HG02870 (cell line): ENCODE measurements around the gene TRPV5.

Experiments used
- ATAC-seq: cut with Tn5 transposase; IDR thresholded peaks from one replicate; pipeline ENCODE4 v1.9.1; 2021; ENCODE audit warnings: mild to moderate bottlenecking, moderate library complexity; ENCODE audit not compliant: unreplicated experiment

The TRPV5 gene

DNA sequence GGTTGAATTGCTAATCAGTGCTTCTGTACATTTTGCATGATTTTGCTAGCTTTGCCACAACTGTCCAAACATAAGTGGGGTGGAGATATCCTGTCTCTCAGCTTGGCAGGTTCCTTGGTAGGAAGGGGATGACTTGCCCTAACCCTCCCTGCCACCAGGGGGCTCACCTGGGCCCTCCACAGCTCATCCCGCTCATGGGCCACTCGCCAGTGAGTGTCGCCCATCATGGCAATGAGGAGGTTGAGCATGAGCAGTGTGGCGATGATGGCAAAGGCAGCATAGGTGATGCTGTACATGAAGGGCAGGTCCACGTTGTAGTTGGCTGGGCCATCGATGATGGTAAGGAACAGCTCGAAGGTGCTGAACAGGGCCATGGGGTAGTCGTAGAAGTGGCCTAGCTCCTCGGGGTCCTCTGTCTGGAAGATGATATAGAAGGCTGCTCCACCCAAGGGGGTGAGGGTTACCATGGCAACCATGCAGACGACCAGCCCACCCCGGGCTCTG lies 60.2 kb downstream of the TRPV5 start:
- ATAC-seq: peak; percentile 80

DNA sequence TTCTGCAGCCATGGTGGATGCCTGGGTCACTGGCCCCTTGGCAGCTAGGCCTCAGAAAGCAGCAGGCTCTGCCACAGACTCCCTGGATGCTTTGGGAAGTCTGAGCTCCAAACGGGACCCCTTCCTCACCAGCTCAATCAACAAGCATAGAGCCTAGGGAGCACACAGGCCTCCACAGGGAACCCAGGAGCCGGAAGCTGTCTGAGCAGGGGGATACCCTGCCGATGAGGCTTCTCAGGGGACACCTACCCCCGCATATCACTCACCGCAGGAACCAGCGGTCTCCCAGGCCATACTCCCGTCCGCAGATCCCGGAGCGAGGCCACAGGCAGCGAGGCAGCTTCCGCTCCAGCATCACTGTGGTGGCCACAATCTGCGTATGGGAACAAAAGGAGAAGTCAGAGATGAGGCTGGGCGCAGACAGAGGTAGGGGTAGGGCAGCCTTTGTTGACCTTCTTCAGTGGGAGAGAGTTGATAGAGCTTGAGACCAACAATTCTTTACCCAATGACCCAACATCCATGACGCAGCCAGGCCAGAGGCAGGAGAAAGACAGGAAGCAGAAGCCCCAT lies 61.4 kb downstream of the TRPV5 start:
- no peak for ATAC-seq

DNA sequence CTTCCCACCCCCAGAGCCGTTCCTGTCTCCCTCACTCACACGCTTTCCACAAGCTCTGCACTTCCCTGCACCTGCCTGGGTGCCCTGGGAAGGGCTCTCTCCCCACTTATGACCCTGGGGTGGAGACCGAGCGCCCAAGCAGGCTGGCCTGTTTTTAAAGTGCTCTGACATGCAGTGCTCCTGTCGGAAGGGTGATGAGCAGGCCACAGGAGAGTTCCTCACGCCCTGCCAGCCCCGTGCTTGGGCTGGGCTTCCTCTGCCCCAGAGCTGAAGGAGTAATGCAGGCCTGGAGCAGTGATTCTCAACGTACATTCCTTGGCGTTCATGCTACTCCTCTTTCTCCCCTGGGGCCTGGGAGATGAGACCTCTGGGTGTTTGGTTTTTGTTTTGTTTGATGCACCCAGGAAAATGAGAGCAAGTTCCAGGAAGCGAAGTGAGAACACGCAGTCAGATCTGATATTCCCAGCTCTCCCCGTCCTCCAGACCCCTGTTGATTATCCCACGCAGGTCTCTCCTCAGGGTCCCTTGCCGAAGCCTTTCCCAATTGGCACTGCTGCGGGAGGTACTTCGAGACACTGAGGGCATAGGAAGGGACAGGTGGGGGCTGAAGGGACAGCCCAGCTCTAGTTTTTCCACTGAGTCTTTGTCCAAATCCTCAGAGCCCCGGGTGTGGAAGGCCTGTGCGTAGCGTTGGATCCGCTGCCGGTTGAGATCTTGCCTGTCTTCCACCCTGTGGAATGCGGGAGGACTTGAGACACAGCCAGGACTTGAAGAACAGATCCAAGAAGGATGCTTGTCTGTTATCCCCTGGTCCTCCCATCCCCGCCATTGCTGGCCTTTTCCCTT lies 62.1 kb downstream of the TRPV5 start:
- no peak for ATAC-seq

DNA sequence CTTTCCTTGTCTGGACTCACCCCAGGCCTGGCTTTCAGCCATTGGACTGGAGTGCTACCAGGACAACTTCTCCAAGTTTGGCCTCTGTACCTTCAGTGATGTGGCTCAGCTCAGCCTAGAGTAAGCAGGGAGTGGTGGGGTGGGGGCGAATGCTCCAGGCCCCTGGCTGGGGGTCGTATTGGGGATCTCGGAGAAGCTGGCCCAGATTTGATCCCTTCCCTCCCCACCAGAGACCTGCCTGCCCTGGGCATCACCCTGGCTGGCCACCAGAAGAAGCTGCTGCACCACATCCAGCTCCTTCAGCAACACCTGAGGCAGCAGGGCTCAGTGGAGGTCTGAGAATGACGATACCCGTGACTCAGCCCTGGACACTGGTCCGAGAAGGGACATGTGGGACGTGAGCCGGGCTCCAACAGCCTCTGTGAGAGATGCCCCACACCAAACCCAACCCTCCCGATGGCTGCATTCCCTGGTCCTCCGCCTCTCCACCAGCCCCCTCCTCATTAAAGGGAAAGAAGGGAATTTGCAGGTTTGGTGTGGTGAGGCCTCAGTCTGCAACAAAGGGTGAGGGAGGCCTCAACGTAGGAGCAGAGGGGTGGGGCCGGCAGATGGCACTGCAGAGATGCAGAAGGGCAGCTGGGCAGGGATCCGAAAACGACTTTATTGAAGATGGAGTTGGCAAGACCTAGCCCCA lies 62.8 kb downstream of the TRPV5 start:
- no peak for ATAC-seq

DNA sequence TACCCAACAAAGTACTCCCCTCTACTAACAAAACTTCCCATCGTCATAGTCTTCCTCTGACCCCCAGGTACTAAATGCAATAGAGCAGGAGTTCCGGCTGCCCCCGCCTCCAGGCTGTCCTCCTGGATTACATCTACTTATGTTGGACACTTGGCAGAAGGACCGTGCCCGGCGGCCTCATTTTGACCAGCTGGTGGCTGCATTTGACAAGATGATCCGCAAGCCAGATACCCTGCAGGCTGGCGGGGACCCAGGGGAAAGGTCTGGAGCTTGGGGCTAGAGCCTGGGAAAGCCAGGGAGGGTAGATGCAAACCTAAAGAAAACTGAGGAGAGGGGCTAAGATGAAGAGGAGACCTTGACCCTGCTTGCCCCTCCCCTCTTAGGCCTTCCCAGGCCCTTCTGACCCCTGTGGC lies 63.4 kb downstream of the TRPV5 start:
- no peak for ATAC-seq

DNA sequence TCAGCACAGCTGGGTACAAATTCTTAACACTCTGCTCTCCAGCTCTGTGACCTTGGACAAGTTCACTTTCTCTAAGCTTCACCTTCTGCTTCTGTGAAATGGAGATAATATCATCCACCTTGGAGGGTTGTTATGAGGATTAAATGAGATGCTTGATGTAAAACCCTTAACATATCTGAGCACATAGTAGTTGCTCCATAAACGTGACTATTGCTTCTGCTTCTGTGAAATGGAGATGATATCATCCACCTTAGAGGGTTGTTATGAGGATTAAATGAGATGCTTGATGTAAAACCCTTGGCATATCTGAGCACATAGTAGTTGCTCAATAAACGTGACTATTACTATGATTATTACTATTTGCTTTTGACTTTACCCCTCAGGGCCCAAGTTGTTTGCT lies 64.1 kb downstream of the TRPV5 start:
- ATAC-seq: no peak

DNA sequence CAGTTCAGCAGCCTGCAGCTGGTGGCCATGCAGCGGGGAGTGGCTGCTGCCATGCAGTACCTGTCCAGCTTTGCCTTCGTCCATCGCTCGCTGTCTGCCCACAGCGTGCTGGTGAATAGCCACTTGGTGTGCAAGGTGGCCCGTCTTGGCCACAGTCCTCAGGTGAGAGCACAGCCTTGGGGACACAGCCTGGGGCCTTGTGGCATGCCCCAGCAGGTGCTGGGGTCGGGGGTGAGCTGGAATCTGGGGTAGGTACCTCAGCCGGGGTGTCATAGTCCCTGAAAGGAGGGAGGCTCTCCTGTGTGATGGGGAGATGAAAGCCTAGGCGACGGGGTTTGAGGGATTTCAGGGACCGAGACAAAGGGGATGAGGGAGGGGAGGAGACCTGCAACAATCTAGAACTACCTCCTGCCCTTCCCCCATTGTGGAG lies 64.5 kb downstream of the TRPV5 start:
- no peak for ATAC-seq

DNA sequence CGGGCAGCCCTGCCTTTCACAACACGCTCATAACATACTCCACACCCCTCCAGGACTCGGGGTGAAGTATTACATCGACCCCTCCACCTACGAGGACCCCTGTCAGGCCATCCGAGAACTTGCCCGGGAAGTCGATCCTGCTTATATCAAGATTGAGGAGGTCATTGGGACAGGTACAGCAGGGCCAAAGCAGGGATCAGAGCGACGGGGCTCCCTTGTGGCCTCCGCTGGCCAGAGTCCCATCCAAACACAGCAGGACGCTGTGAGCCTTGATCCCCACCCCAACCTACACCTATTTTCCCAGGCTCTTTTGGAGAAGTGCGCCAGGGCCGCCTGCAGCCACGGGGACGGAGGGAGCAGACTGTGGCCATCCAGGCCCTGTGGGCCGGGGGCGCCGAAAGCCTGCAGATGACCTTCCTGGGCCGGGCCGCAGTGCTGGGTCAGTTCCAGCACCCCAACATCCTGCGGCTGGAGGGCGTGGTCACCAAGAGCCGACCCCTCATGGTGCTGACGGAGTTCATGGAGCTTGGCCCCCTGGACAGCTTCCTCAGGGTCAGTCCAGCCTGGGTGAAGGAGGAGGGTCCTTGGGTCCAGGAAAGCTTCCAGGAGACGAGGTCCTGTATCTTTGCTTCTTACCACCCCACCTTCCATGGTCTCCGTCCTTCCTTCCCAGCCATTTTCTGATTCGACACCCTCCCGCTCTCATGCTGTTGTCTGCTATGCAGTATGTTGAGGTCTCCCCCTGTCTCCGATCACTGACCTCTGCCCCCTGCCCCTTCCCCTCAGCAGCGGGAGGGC lies 65.2 kb downstream of the TRPV5 start:
- no peak for ATAC-seq

DNA sequence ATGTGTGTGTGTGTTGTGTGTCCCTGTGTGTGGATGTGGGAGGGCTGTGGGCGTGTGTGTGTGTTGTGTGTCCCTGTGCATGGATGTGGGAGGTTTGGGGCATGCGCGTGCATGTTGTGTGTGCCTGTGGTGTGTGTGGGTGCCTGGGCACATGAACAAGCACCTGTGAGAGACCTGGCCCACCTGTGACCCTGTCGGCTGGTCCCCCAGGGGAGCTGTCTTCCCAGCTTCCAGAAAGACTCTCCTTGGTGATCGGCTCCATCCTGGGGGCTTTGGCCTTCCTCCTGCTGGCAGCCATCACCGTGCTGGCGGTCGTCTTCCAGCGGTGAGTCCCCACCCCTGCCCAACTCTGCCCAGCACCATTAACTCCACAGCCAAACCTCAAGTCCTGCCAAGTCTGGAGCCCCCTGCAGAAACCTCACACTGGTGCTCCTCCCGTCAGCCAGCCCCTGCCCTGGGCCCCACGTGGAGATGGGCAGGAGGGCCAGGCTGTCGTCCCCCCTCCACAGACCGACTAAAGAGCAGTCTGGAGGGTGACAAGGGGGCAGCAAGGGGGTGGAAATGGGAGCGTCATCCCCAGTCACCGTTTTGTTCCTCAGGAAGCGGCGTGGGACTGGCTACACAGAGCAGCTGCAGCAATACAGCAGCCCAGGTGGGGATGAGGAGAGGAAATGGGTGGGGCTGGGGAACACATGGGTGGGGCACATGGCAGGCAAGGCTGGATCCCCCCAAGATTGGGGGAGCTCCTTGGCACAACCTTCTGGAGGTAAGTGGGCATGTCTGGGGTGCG lies 66.0 kb downstream of the TRPV5 start:
- ATAC-seq: no peak

DNA sequence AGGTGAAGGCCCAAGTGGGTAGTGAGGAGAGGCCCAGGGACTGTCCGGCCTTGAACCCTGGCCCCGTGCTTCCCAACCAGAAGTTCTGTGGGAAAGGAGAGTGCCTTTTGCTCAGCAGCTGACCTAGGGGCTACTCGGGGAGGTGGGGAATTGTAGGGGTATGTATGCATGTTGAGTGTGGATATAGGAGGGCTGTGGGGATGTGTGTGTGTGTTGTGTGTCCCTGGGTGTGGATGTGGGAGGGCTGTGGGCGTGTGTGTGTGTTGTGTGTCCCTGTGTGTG lies 66.5 kb downstream of the TRPV5 start:
- no peak for ATAC-seq

DNA sequence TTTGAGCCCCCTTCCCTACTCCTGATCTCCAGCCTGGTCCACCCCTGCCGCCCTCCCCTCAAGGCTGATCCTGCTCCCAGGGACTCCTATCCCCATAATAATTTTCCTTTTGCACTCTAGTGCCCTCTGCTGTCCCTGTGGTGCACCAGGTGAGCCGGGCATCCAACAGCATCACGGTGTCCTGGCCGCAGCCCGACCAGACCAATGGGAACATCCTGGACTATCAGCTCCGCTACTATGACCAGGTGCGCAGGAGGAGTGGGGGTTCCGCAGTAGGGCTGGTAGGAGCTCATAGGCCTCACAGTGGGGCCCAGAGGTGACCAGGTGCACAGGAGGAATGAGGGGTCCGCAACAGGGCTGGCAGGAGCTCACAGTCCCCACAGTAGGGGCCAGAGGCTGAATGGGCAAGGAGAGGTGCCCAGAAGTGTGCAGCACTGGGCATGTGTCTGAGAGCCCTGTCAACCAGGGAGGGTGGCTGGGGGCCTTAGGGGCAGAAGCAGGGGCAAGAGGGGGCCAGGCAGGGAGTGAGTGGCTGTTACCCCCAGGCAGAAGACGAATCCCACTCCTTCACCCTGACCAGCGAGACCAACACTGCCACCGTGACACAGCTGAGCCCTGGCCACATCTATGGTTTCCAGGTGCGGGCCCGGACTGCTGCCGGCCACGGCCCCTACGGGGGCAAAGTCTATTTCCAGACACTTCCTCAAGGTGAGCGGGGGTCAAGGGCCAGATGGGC lies 67.0 kb downstream of the TRPV5 start:
- ATAC-seq: no peak

DNA sequence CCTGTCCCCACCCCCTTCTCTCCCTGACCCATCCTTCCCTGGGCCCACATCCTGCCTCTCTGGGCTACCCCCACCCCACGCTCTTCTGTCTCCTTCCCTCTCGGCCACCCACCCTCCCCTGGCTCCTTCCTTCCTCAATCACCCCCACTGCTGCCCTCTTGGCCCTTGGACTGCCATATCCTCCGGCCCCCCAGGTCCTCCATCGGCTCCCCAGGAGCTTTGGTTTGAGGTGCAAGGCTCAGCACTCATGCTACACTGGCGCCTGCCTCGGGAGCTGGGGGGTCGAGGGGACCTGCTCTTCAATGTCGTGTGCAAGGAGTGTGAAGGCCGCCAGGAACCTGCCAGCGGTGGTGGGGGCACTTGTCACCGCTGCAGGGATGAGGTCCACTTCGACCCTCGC lies 67.8 kb downstream of the TRPV5 start:
- ATAC-seq: no peak

DNA sequence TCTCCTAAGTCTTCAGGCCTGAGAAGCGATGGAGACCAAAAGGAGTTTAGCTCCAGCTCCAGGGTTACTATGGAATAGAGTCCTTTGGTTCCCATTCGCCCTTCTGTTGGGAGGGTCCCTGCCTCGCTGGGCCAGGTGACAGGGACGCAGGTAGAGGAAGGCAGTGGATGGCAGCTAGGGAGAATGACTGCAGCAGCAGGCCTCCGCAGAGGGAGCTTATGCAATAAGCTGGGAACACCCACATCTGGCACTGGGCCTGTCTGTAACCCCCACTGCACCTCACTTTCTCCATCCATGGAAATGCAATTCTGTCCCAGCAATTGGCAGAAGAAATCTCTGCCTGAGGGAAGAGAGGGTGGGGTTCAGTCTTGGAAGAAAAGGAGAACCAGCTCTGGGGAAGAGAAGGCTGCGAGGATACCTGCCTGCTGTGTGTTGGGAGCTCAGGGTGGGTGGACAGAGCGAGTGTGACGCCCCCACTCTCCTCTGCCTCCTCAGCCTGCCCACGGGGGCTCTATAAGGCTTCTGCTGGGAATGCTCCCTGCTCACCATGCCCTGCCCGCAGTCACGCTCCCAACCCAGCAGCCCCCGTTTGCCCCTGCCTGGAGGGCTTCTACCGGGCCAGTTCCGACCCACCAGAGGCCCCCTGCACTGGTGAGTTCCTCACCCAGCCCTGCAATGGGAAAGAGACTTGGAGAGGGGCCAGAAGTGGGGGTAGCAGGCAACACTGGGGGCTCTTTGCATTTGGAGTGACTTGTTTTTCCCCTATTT lies 68.4 kb downstream of the TRPV5 start:
- no peak for ATAC-seq

DNA sequence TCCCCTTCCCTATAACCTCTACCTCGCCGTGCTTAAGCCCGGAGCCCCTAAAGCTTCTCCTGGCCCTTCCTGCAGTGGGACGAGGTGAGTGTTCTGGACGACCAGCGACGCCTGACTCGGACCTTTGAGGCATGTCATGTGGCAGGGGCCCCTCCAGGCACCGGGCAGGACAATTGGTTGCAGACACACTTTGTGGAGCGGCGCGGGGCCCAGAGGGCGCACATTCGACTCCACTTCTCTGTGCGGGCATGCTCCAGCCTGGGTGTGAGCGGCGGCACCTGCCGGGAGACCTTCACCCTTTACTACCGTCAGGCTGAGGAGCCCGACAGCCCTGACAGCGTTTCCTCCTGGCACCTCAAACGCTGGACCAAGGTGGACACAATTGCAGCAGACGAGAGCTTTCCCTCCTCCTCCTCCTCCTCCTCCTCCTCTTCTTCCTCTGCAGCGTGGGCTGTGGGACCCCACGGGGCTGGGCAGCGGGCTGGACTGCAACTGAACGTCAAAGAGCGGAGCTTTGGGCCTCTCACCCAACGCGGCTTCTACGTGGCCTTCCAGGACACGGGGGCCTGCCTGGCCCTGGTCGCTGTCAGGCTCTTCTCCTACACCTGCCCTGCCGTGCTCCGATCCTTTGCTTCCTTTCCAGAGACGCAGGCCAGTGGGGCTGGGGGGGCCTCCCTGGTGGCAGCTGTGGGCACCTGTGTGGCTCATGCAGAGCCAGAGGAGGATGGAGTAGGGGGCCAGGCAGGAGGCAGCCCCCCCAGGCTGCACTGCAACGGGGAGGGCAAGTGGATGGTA lies 69.5 kb downstream of the TRPV5 start:
- no peak for ATAC-seq

DNA sequence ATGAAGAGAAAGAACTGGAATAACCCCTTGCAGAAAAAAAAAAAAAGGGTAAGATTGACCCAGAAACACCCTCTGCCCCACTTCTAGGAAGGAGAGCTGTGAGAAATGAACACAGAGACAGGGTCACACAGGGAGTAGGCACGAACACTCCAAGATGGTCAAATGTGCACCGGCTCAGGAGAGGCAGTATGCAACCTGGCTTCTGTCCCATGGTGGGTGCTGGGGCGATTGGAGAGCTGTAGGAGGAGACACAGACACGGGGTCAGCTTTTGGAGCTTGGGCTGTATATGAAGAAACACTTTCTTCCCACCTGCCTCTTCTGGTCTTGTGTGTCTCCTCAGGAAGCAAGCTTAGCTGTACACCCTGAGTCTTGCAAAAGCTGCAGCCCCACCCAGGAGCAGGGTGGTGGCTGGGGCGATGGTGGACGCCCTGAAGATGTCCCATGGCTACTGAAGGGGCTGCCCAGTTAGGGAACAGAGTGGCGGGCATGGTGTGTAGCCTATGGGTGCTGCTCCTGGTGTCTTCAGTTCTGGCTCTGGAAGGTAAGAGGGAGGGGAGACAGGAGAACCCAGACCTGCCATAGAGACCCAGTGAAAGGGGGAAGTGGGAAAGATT lies 70.7 kb downstream of the TRPV5 start:
- ATAC-seq: no peak

DNA sequence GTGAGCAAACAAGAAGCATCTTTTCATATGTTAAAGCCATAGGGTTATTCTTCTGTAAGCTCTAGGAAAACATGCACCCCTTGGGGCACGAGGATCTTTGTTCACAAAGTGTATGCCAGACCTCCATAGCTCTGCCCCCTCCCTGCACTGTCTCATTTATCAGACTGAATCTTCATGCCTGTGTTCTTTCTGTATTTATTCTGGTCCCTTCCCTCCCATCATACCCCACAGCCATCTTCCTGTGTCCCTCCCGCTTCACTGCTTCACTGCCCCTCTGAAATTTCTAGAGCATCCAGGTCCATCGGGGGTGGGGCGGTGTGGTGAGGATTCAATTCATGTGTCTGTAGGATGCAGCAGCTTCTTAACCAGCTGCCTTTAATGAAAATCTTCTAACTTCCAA lies 71.2 kb downstream of the TRPV5 start:
- no peak for ATAC-seq

DNA sequence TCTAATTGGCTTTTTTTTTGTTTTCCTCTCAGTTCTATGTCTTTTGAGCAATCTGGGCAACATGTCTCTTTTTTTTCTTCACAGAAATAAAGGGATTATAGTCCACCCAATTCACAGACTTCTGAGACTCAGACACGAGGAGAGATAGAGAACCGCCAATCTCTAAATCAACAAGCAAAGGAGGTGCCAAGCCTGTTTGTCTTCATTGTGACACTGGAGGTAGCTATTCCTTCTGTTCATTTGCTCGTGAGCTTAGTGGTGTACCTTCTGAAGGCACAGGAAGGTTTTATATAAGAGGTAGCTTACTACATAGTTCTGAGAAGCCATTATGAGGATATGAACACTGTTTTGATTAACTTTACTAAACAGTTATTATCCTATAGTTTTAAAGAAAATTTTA lies 72.6 kb downstream of the TRPV5 start:
- no peak for ATAC-seq

DNA sequence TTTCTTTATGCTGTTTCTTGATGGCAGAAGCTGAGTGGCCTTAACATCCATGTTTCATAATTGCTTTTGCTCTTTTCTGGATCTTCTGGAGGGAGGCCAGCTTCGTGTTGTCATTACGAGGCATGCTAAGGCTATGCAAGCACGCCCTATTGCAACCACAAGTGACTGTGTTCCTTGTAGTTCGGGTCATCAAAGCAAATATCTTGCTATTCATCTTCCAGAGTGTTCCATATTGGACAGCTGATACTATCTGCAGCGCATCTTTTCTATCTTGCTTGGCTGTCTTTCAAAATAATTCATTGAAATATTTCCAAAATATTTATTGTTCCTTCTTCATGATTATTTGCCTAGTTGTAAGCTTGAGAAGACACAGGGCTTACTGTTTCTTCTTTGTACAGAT lies 73.7 kb downstream of the TRPV5 start:
- ATAC-seq: no peak
